ENCODE data around the gene SPATC1L. TPM values are rescaled to one million over a fixed set of nuclear protein-coding genes. Genes with fewer than 3 reads are reported as not detected.

The SPATC1L gene
- total RNA-seq, 1 experiment from 2014 or later, result 11.3 TPM

DNA sequence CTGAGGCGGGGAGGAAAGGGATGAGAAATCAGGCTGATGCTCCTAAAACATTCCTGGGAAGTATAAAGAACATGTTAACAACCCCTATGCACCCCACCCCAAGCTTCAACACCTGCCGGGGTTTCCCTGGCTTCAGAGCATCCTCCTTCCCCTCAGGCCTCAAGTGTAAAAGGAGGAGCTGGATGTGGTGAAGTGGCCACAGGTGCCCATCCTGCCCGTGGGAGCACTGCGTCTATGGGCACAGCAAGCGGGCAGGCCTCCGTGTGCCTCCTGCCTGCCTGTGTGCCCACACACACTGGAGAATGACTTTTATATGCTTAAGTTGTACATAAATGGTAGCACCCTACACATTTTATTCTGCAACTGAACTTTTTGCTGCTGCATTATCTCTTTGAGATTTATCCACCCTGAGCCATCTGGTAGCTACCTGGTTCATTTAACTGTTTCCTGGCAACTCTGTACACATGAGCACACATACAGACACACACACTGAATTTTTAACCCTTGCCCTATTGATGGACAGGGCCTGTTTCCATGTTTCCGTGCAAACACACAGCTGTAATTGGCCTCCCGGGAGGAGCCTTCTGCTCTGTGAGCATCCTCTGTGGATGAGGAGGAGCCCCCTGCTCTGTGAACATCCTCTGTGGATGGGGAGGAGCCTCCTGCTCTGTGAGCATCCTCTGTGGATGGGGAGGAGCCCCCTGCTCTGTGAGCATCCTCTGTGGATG is 15.4 kb downstream of the SPATC1L start:
- Mint-ChIP-seq H3K27ac (ENCODE audit: low read depth, unreplicated experiment) (no peak overlapping the region), H3K9me3 (ENCODE audit: unreplicated experiment) (no peaks in the 10 kb centered on the region), H3K36me3 (ENCODE audit: insufficient read depth, unreplicated experiment) (no peaks in the 10 kb centered on the region), H3K4me3 (ENCODE audit: unreplicated experiment) (no peak overlapping the region), H3K4me1 (ENCODE audit: insufficient read depth, unreplicated experiment) (no peaks in the 10 kb centered on the region), H3K27me3 (ENCODE audit: insufficient read depth, unreplicated experiment) (no peaks in the 10 kb centered on the region)
- no TSS peak for BruUV-seq (replicated peaks)
- no peak for DNase-seq (ENCODE audit: unreplicated experiment)
- TF ChIP-seq, protein P1, sequence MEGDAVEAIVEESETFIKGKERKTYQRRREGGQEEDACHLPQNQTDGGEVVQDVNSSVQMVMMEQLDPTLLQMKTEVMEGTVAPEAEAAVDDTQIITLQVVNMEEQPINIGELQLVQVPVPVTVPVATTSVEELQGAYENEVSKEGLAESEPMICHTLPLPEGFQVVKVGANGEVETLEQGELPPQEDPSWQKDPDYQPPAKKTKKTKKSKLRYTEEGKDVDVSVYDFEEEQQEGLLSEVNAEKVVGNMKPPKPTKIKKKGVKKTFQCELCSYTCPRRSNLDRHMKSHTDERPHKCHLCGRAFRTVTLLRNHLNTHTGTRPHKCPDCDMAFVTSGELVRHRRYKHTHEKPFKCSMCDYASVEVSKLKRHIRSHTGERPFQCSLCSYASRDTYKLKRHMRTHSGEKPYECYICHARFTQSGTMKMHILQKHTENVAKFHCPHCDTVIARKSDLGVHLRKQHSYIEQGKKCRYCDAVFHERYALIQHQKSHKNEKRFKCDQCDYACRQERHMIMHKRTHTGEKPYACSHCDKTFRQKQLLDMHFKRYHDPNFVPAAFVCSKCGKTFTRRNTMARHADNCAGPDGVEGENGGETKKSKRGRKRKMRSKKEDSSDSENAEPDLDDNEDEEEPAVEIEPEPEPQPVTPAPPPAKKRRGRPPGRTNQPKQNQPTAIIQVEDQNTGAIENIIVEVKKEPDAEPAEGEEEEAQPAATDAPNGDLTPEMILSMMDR (IDR thresholded peaks at IDR 0.05; ENCODE audit: unreplicated experiment), result no peak
- intact Hi-C loops (cut with micrococcal nuclease), result no loop called here
- CTCF ChIA-PET, result no interaction called here
- POLR2A ChIA-PET, result no interaction called here

DNA sequence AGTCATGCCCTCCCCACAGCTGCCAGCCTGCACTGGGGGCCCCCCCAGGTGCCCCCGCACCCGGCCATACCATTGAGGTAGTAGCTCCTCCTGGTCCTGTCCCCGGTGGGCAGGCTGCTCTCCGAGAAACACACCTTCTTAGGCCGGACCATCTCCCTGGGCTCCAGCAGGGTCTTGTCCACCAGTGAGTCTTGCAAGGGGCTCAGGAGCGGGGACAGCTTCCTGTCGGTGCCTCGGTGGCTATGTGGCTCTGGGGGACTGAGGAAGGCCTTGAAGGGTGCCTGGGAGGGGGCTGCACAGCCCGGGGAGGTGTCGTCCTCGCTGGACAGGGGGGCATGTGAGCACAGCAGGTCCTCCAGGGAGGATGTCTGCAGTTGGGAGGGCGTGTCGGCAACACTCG is 16.0 kb downstream of the SPATC1L start:
- POLR2A ChIA-PET, result interaction anchor here (0.7 kb wide), 1 partner anchor 10 kb away, joined by 4 read pairs; no protein-coding TSS in a partner anchor
- CTCF ChIA-PET, result interaction anchor here (0.7 kb wide), 1 partner anchor 21 kb away, joined by 4 read pairs; no protein-coding TSS in a partner anchor
- no TSS peak for BruUV-seq (replicated peaks)
- H3K9me3 Mint-ChIP-seq (ENCODE audit: unreplicated experiment), result no peaks in the 10 kb centered on the region
- intact Hi-C loops (cut with micrococcal nuclease), result no loop called here
- DNase-seq (ENCODE audit: unreplicated experiment), result no peak
- H3K4me1 Mint-ChIP-seq (ENCODE audit: insufficient read depth, unreplicated experiment), result no peaks in the 10 kb centered on the region
- H3K4me3 Mint-ChIP-seq (ENCODE audit: unreplicated experiment), result no peak overlapping the region
- no peaks in the 10 kb centered on the region for H3K27me3 Mint-ChIP-seq (ENCODE audit: insufficient read depth, unreplicated experiment)
- no peak overlapping the region for H3K27ac Mint-ChIP-seq (ENCODE audit: low read depth, unreplicated experiment)
- TF ChIP-seq, protein P1 (IDR thresholded peaks at IDR 0.05; ENCODE audit: unreplicated experiment), result no peak
- H3K36me3 Mint-ChIP-seq (ENCODE audit: insufficient read depth, unreplicated experiment), result no peaks in the 10 kb centered on the region

DNA sequence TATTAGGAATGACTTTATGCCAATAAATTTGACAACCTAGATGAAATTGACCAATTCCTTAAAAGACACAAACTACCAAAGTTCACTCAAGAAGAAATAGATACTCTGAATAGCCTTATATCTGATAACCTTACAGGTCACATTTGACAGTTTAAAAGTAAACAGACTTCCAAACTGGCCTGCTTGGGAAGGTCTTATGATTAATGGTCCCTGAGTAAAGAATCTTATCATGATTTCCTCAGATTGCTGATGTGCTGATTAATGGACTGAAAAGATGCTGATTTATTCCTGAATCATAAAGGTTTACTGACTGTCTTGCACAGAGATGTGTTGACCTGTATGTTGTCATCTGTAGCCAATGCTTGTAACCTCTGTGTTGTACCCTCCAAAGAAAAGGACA is 19.2 kb downstream of the SPATC1L start:
- no TSS peak for BruUV-seq (replicated peaks)

DNA sequence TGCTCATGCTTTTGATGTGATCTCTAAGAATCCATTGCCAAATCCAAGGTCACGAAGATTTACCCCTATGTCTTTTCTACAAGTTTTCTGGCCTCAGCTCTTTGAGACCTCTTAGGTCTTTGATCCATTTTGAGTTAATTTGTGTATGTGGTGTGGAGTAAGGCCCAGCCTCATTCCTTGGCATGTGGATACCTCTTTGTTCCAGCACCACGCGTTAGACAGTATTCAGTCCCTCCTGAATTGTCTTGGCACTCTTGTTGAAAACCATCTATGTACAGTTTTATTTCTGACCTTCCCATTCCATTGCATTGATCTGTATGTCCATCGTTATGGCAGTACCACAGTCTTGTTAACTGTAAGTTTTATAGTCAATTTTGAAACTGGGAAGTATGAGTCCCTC is 20.9 kb downstream of the SPATC1L start:
- Mint-ChIP-seq H3K4me1 (ENCODE audit: insufficient read depth, unreplicated experiment) (peaks cover 5% of the 10 kb centered on the region), H3K27ac (ENCODE audit: low read depth, unreplicated experiment) (no peak overlapping the region), H3K36me3 (ENCODE audit: insufficient read depth, unreplicated experiment) (no peaks in the 10 kb centered on the region), H3K9me3 (ENCODE audit: unreplicated experiment) (no peaks in the 10 kb centered on the region), H3K4me3 (ENCODE audit: unreplicated experiment) (no peak overlapping the region), H3K27me3 (ENCODE audit: insufficient read depth, unreplicated experiment) (no peaks in the 10 kb centered on the region)
- TF ChIP-seq, protein P1 (IDR thresholded peaks at IDR 0.05; ENCODE audit: unreplicated experiment), result no peak
- BruUV-seq (replicated peaks), result no TSS peak
- intact Hi-C loops (cut with micrococcal nuclease), result no loop called here
- DNase-seq (ENCODE audit: unreplicated experiment), result no peak
- ChIA-PET CTCF (no interaction called here), POLR2A (no interaction called here)

More for the DNA sequence above, 19.2 kb downstream of the SPATC1L start:
- no peaks in the 10 kb centered on the region for H3K27me3 Mint-ChIP-seq (ENCODE audit: insufficient read depth, unreplicated experiment)
- POLR2A ChIA-PET, result no interaction called here
- no peaks in the 10 kb centered on the region for H3K36me3 Mint-ChIP-seq (ENCODE audit: insufficient read depth, unreplicated experiment)
- intact Hi-C loops (cut with micrococcal nuclease), result no loop called here
- CTCF ChIA-PET, result interaction anchor here (0.9 kb wide), 1 partner anchor 22 kb away, joined by 3 read pairs; no protein-coding TSS in a partner anchor
- H3K9me3 Mint-ChIP-seq (ENCODE audit: unreplicated experiment), result no peaks in the 10 kb centered on the region
- H3K4me1 Mint-ChIP-seq (ENCODE audit: insufficient read depth, unreplicated experiment), result no peaks in the 10 kb centered on the region
- H3K27ac Mint-ChIP-seq (ENCODE audit: low read depth, unreplicated experiment), result no peak overlapping the region
- DNase-seq (ENCODE audit: unreplicated experiment), result no peak
- no peak overlapping the region for H3K4me3 Mint-ChIP-seq (ENCODE audit: unreplicated experiment)
- TF ChIP-seq, protein P1 (IDR thresholded peaks at IDR 0.05; ENCODE audit: unreplicated experiment), result no peak
